Body of pancreas (tissue), 4 donors: ENCODE data around the gene MAPK8IP3.

ENCODE experiments used
- POLR2A ChIP-seq, 3 donors: fragments of 450-650 bp; IDR thresholded peaks; one replicate each; pipeline ENCODE4 v1.6.1; 2016; ENCODE audit warnings: antibody characterized with exemption in 3 of 3, mild to moderate bottlenecking in 2 of 3
- TF ChIP-seq, protein P1 (sequence below), 7 experiments: fragments of 450-650 bp in 4 of 7; fragments of 200-600 bp in 3 of 7; sonication (generic) in 3 of 7; IDR thresholded peaks; one replicate each; pipeline ENCODE4 v1.5.1; 2016 to 2019; ENCODE audit warnings: antibody characterized with exemption in 7 of 7

DNA sequence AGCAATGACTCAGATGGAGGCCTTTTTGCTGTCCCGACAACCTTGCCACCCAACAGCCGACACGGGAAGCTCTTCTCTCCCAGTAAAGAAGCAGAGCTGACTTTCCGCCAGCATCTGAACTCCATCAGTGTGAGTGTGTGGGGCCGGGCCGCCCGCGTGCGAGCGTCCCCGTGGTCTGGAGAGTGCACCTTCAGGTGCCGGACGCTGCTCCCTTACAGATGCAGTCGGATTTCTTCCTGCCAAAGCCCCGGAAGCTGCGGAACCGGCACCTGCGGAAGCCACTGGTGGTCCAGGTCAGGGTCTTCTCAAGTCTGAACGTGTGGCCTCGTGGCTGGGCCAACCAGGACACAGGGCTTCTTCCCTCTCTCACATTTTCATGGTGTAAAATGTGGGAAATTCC, 43.5 kb upstream of the MAPK8IP3 start:
- TF ChIP-seq, protein P1, sequence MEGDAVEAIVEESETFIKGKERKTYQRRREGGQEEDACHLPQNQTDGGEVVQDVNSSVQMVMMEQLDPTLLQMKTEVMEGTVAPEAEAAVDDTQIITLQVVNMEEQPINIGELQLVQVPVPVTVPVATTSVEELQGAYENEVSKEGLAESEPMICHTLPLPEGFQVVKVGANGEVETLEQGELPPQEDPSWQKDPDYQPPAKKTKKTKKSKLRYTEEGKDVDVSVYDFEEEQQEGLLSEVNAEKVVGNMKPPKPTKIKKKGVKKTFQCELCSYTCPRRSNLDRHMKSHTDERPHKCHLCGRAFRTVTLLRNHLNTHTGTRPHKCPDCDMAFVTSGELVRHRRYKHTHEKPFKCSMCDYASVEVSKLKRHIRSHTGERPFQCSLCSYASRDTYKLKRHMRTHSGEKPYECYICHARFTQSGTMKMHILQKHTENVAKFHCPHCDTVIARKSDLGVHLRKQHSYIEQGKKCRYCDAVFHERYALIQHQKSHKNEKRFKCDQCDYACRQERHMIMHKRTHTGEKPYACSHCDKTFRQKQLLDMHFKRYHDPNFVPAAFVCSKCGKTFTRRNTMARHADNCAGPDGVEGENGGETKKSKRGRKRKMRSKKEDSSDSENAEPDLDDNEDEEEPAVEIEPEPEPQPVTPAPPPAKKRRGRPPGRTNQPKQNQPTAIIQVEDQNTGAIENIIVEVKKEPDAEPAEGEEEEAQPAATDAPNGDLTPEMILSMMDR (IDR thresholded peaks at IDR 0.05) = no peak
- TF ChIP-seq POLR2A (IDR thresholded peaks at IDR 0.05) = no peak
